ENCODE data around the gene ARSG. TPM values are rescaled to one million over a fixed set of nuclear protein-coding genes. Genes with fewer than 3 reads are reported as not detected.
"Not testable (repeated sequence)": the region's sequence is repeated elsewhere in the genome, so short reads cannot be mapped to it uniquely, and the experiment has no call there.

ARSG gene
- total and polyA plus RNA-seq, 10 of the 15 experiments (the other 5 are each of a cell fraction or from before 2014, with no cell fraction given) = 2.9 to 13.5 (median 7.6) TPM

- TF ChIP-seq, protein P1, sequence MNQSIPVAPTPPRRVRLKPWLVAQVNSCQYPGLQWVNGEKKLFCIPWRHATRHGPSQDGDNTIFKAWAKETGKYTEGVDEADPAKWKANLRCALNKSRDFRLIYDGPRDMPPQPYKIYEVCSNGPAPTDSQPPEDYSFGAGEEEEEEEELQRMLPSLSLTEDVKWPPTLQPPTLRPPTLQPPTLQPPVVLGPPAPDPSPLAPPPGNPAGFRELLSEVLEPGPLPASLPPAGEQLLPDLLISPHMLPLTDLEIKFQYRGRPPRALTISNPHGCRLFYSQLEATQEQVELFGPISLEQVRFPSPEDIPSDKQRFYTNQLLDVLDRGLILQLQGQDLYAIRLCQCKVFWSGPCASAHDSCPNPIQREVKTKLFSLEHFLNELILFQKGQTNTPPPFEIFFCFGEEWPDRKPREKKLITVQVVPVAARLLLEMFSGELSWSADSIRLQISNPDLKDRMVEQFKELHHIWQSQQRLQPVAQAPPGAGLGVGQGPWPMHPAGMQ (IDR thresholded peaks at IDR 0.05; ENCODE audit: borderline replicate concordance) = no peak
Observed at GRCh38 chr17:68260051-68260762, 31.1 kb upstream of the ARSG start (continued).

- H3K27ac ChIP-seq (ENCODE audit: control insufficient read depth, insufficient read depth); H3K4me2 ChIP-seq (ENCODE audit: control insufficient read depth, insufficient read depth); H3K4me3 ChIP-seq; H3K27me3 ChIP-seq (replicated peaks in 1 of 2; ENCODE audit: control insufficient read depth in 2 of 2, insufficient read depth in 2 of 2, low read length in 1 of 2); FAIRE-seq; H3K79me2 ChIP-seq (ENCODE audit: control insufficient read depth, insufficient read depth, low read length); H4K20me1 ChIP-seq (ENCODE audit: control insufficient read depth, insufficient read depth); H2AFZ ChIP-seq (ENCODE audit: control insufficient read depth, low read depth, low read length); BruUV-seq (replicated peaks); DNase-seq (ENCODE audit: low read depth, low spot score); H3K36me3 ChIP-seq (ENCODE audit: control insufficient read depth in 2 of 2, insufficient read depth in 2 of 2, low read length in 1 of 2); intact Hi-C loops (cut with micrococcal nuclease; ENCODE audit: unreplicated experiment); H3K9me3 ChIP-seq (replicated peaks; ENCODE audit: control insufficient read depth, insufficient read depth, low read length); ATAC-seq; H3K4me1 ChIP-seq (ENCODE audit: control insufficient read depth, insufficient read depth, low read length); H3K9ac ChIP-seq (ENCODE audit: control insufficient read depth, insufficient read depth, low read length): not testable (repeated sequence)
- in situ Hi-C loops (cut with MboI) = loop anchor here (5.0 to 10.0 kb wide), 3 partner anchors 172 to 502 kb away; partner anchors contain the start of gene WIPI1
- POLR2A ChIA-PET = interaction anchor here (1.1 to 1.6 kb wide), 3 partner anchors 29 to 198 kb away, joined by 4 to 6 read pairs (median 4); partner anchors contain the start of genes ARSG and WIPI1
- 45% methylated on average over 2 of the region's 2 CpGs for WGBS (ENCODE audit: insufficient coverage, insufficient replicate concordance, low lambda C conversion rate, missing lambda C conversion rate)
- CTCF ChIA-PET = interaction anchor here (0.6 to 9.8 kb wide), 17 partner anchors 13 to 235 kb away, joined by 3 to 119 read pairs (median 5); partner anchors contain the start of gene WIPI1
- SMC1A ChIA-PET (ENCODE audit: uncharacterized antibody, unreplicated experiment) = interaction anchor here (0.9 to 9.7 kb wide), 12 partner anchors 26 to 235 kb away, joined by 3 to 163 read pairs (median 6); partner anchors contain the start of gene WIPI1
- RAD21 ChIA-PET (ENCODE audit: unreplicated experiment) = interaction anchor here (0.5 to 4.9 kb wide), 9 partner anchors 14 to 204 kb away, joined by 3 to 35 read pairs (median 11); no protein-coding TSS in a partner anchor
Observed at GRCh38 chr17:68262467-68262866, 28.8 kb upstream of the ARSG start.
